ENCODE results near the gene MIA2. TPM values are rescaled to one million over a fixed set of nuclear protein-coding genes. Genes with fewer than 3 reads are reported as not detected.
"Not testable (repeated sequence)": the region's sequence is repeated elsewhere in the genome, so short reads cannot be mapped to it uniquely, and the experiment has no call there.

The MIA2 gene
- 10 to 100 TPM; 25.8 to 26.6 TPM for total RNA-seq
- polyA plus RNA-seq: 10 to 100 TPM; 19.0 to 26.7 TPM

GRCh38 chr14:39233680-39234326 is at the start of gene MIA2:
Gene MIA2, plus strand, starts transcription at chr14:39233915. Its CDS starts 200 bp downstream, at chr14:39234115.
- DNase-seq: no peak
- Mint-ChIP-seq H3K4me3 (peak within 1 kb of the TSS in 3 of 8 donors; percentile 40 to 60 (median 43)), H3K9me3 (no peaks in the 10 kb centered on the region), H3K4me1 (peaks cover 16 to 27% (median 22%) of the 10 kb centered on the region in 4 donors), H3K36me3 (no peaks in the 10 kb centered on the region), H3K27me3 (no peaks in the 10 kb centered on the region), H3K27ac (peak within 1 kb of the TSS in 5 of 7 donors; percentile 28 to 75 (median 63))
- Histone ChIP-seq H3K36me3 (ENCODE audit: insufficient read depth, low read length) (no peaks in the 10 kb centered on the region), H3K4me3 (ENCODE audit: low read length in 2 of 2) (no peak within 1 kb of the TSS), H3K9me3 (ENCODE audit: control insufficient read depth in 1 of 2, low read length in 2 of 2) (no peaks in the 10 kb centered on the region), H3K4me1 (ENCODE audit: insufficient read depth, low read length) (peaks cover 26% of the 10 kb centered on the region), H3K27me3 (ENCODE audit: insufficient read depth, low read length) (no peaks in the 10 kb centered on the region), H3K27ac (ENCODE audit: low read depth, low read length) (no peak within 1 kb of the TSS)
- intact Hi-C loops (cut with micrococcal nuclease): loop anchor here (1.0 kb wide), 1 partner anchor 32 kb away; no protein-coding TSS in a partner anchor
- POLR2A ChIA-PET (ENCODE audit: partially characterized antibody): no interaction called here
- CTCF ChIA-PET (ENCODE audit: partially characterized antibody): no interaction called here

GRCh38 chr14:39184628-39185255 is 49.0 kb upstream of the MIA2 start:
- ChIA-PET POLR2A (ENCODE audit: partially characterized antibody) (interaction anchor here (0.7 to 2.2 kb wide), 4 partner anchors 10 to 113 kb away, joined by 3 to 12 read pairs (median 6); partner anchors contain the start of genes PNN and TRAPPC6B), CTCF (ENCODE audit: partially characterized antibody) (interaction anchor here (1.1 kb wide), 1 partner anchor 15 kb away, joined by 4 read pairs; the partner anchor contains the start of gene TRAPPC6B)
- peak overlapping the region in 5 of 7 donors; percentile 19 to 71 (median 43) for H3K27ac Mint-ChIP-seq
- intact Hi-C loops (cut with micrococcal nuclease): no loop called here
- H3K36me3 Mint-ChIP-seq: peaks cover 11 to 13% of the 10 kb centered on the region in 2 donors
- Histone ChIP-seq H3K36me3 (ENCODE audit: insufficient read depth, low read length) (peaks cover 21% of the 10 kb centered on the region), H3K27ac (ENCODE audit: low read depth, low read length) (no peak overlapping the region), H3K27me3 (ENCODE audit: insufficient read depth, low read length) (no peaks in the 10 kb centered on the region), H3K9me3 (ENCODE audit: control insufficient read depth in 1 of 2, low read length in 2 of 2) (no peaks in the 10 kb centered on the region), H3K4me1 (ENCODE audit: insufficient read depth, low read length) (peaks cover 11% of the 10 kb centered on the region), H3K4me3 (ENCODE audit: low read length in 2 of 2) (no peak overlapping the region)
- H3K4me1 Mint-ChIP-seq: peaks cover 0 to 9% (median 5%) of the 10 kb centered on the region in 4 donors
- H3K27me3 Mint-ChIP-seq: no peaks in the 10 kb centered on the region
- no peaks in the 10 kb centered on the region for H3K9me3 Mint-ChIP-seq
- no peak overlapping the region for H3K4me3 Mint-ChIP-seq
- DNase-seq: no peak

- intact Hi-C loops (cut with micrococcal nuclease): no loop called here
- H3K36me3 Mint-ChIP-seq: peaks cover 11% of the 10 kb centered on the region in 2 donors
- no peak for DNase-seq
- Histone ChIP-seq H3K27me3 (ENCODE audit: insufficient read depth, low read length) (no peaks in the 10 kb centered on the region), H3K4me1 (ENCODE audit: insufficient read depth, low read length) (peaks cover 8% of the 10 kb centered on the region), H3K36me3 (ENCODE audit: insufficient read depth, low read length) (peaks cover 14% of the 10 kb centered on the region), H3K9me3 (ENCODE audit: control insufficient read depth in 1 of 2, low read length in 2 of 2) (no peaks in the 10 kb centered on the region), H3K27ac (ENCODE audit: low read depth, low read length) (no peak overlapping the region), H3K4me3 (ENCODE audit: low read length in 2 of 2) (no peak overlapping the region)
- no peaks in the 10 kb centered on the region for H3K27me3 Mint-ChIP-seq
- ChIA-PET CTCF (ENCODE audit: partially characterized antibody) (interaction anchor here (1.1 kb wide), 1 partner anchor 15 kb away, joined by 4 read pairs; the partner anchor contains the start of gene TRAPPC6B), POLR2A (ENCODE audit: partially characterized antibody) (interaction anchor here (0.9 to 2.2 kb wide), 5 partner anchors 10 to 82 kb away, joined by 3 to 12 read pairs (median 4); partner anchors contain the start of genes PNN and TRAPPC6B)
- H3K4me1 Mint-ChIP-seq: peaks cover 0 to 7% (median 4%) of the 10 kb centered on the region in 4 donors
- no peak overlapping the region for H3K4me3 Mint-ChIP-seq
- H3K27ac Mint-ChIP-seq: peak overlapping the region in 2 of 7 donors; percentile 36 to 44
- H3K9me3 Mint-ChIP-seq: no peaks in the 10 kb centered on the region
Measured at GRCh38 chr14:39185256-39186049, 48.3 kb upstream of the MIA2 start.

- ChIA-PET CTCF (ENCODE audit: partially characterized antibody) (no interaction called here), POLR2A (ENCODE audit: partially characterized antibody) (interaction anchor here (1.1 kb wide), 1 partner anchor 80 kb away, joined by 4 read pairs; no protein-coding TSS in a partner anchor)
- Histone ChIP-seq H3K9me3 (ENCODE audit: control insufficient read depth in 1 of 2, low read length in 2 of 2) (no peaks in the 10 kb centered on the region), H3K4me1 (ENCODE audit: insufficient read depth, low read length) (no peaks in the 10 kb centered on the region), H3K4me3 (ENCODE audit: low read length in 2 of 2) (no peak overlapping the region), H3K27me3 (ENCODE audit: insufficient read depth, low read length) (no peaks in the 10 kb centered on the region), H3K27ac (ENCODE audit: low read depth, low read length) (no peak overlapping the region), H3K36me3 (ENCODE audit: insufficient read depth, low read length) (no peaks in the 10 kb centered on the region)
- H3K27me3 Mint-ChIP-seq: no peaks in the 10 kb centered on the region
- H3K27ac Mint-ChIP-seq: no peak overlapping the region
- H3K4me3 Mint-ChIP-seq: no peak overlapping the region
- DNase-seq: no peak
- peaks cover 11% of the 10 kb centered on the region in 2 donors for H3K36me3 Mint-ChIP-seq
- intact Hi-C loops (cut with micrococcal nuclease): no loop called here
- peaks cover 0 to 7% (median 4%) of the 10 kb centered on the region in 4 donors for H3K4me1 Mint-ChIP-seq
- H3K9me3 Mint-ChIP-seq: no peaks in the 10 kb centered on the region
Measured at GRCh38 chr14:39186941-39187525, 46.7 kb upstream of the MIA2 start.

GRCh38 chr14:39203659-39204606 is 29.8 kb upstream of the MIA2 start:
- H3K9me3 Mint-ChIP-seq: no peaks in the 10 kb centered on the region
- H3K36me3 ChIP-seq (ENCODE audit: insufficient read depth, low read length): no peaks in the 10 kb centered on the region
- H3K9me3 ChIP-seq (ENCODE audit: control insufficient read depth in 1 of 2, low read length in 2 of 2): no peaks in the 10 kb centered on the region
- H3K27ac ChIP-seq (ENCODE audit: low read depth, low read length): no peak overlapping the region
- no peak overlapping the region for H3K4me3 ChIP-seq (ENCODE audit: low read length in 2 of 2)
- no peak overlapping the region for H3K4me3 Mint-ChIP-seq
- H3K27me3 ChIP-seq (ENCODE audit: insufficient read depth, low read length): no peaks in the 10 kb centered on the region
- POLR2A ChIA-PET (ENCODE audit: partially characterized antibody): no interaction called here
- no peaks in the 10 kb centered on the region for H3K36me3 Mint-ChIP-seq
- intact Hi-C loops (cut with micrococcal nuclease): no loop called here
- H3K27me3 Mint-ChIP-seq: no peaks in the 10 kb centered on the region
- CTCF ChIA-PET (ENCODE audit: partially characterized antibody): no interaction called here
- no peak for DNase-seq
- H3K4me1 Mint-ChIP-seq: peaks cover 8 to 25% (median 17%) of the 10 kb centered on the region in 4 donors
- no peaks in the 10 kb centered on the region for H3K4me1 ChIP-seq (ENCODE audit: insufficient read depth, low read length)
- H3K27ac Mint-ChIP-seq: peak overlapping the region in 1 of 7 donors; percentile 19

GRCh38 chr14:39207430-39207829 is 26.3 kb upstream of the MIA2 start:
- Mint-ChIP-seq H3K4me3 (peak overlapping the region; percentile 14 to 73 (median 54)), H3K27ac (peak overlapping the region in 6 of 7 donors; percentile 53 to 83 (median 72)), H3K4me1 (peaks cover 8 to 25% (median 17%) of the 10 kb centered on the region in 4 donors)
- H3K36me3 ChIP-seq (ENCODE audit: insufficient read depth, low read length); H3K4me1 ChIP-seq (ENCODE audit: insufficient read depth, low read length); intact Hi-C loops (cut with micrococcal nuclease); H3K4me3 ChIP-seq (ENCODE audit: low read length in 2 of 2); H3K9me3 Mint-ChIP-seq; H3K9me3 ChIP-seq (ENCODE audit: control insufficient read depth in 1 of 2, low read length in 2 of 2); H3K27me3 Mint-ChIP-seq; H3K27me3 ChIP-seq (ENCODE audit: insufficient read depth, low read length); H3K27ac ChIP-seq (ENCODE audit: low read depth, low read length); H3K36me3 Mint-ChIP-seq: not testable (repeated sequence)
- ChIA-PET POLR2A (ENCODE audit: partially characterized antibody) (interaction anchor here (0.7 to 1.0 kb wide), 2 partner anchors 104 to 224 kb away, joined by 3 to 5 read pairs; partner anchors contain the start of gene FBXO33), CTCF (ENCODE audit: partially characterized antibody) (interaction anchor here (1.0 kb wide), 1 partner anchor 48 kb away, joined by 3 read pairs; no protein-coding TSS in a partner anchor)
- peak in 1 of 5 donors; percentile 21 for DNase-seq

Data from CD4-positive, alpha-beta memory T cell (primary cell).